Uterus (tissue), 2 donors: Measurements from ENCODE around the gene TGFB1.

Experiments
- POLR2A ChIP-seq, 2 donors: fragments of 450-650 bp; IDR thresholded peaks; one replicate each; pipeline ENCODE4 v1.6.1; 2016; ENCODE audit warnings: antibody characterized with exemption in 2 of 2, mild to moderate bottlenecking in 1 of 2, moderate library complexity in 1 of 2
- TF ChIP-seq, protein P1 (sequence below), 4 experiments: fragments of 200-600 bp in 2 of 4; fragments of 450-650 bp in 2 of 4; sonication (generic) in 2 of 4; IDR thresholded peaks; one replicate each; pipeline ENCODE4 v1.5.1; 2016 to 2019; ENCODE audit warnings: antibody characterized with exemption in 4 of 4, mild to moderate bottlenecking in 2 of 4, moderate library complexity in 1 of 4

DNA sequence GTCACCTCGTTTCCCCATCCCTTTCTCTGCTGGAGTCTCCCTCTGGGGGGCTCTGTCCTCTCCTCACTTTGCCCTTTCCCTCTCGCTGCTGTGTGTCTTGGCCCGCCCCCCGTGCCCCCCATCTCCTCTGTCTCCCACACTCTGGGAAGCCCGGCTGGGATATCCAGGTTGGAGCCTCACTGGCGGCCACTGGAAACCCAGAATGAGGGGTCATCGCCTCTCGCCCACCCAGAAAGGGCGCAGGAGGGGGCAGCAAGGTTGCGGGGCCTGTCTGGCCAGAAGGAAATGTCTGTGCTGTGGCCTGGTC is 28.1 kb downstream of the TGFB1 start:
- TF ChIP-seq, protein P1, sequence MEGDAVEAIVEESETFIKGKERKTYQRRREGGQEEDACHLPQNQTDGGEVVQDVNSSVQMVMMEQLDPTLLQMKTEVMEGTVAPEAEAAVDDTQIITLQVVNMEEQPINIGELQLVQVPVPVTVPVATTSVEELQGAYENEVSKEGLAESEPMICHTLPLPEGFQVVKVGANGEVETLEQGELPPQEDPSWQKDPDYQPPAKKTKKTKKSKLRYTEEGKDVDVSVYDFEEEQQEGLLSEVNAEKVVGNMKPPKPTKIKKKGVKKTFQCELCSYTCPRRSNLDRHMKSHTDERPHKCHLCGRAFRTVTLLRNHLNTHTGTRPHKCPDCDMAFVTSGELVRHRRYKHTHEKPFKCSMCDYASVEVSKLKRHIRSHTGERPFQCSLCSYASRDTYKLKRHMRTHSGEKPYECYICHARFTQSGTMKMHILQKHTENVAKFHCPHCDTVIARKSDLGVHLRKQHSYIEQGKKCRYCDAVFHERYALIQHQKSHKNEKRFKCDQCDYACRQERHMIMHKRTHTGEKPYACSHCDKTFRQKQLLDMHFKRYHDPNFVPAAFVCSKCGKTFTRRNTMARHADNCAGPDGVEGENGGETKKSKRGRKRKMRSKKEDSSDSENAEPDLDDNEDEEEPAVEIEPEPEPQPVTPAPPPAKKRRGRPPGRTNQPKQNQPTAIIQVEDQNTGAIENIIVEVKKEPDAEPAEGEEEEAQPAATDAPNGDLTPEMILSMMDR (IDR thresholded peaks at IDR 0.05): no peak
- TF ChIP-seq POLR2A (IDR thresholded peaks at IDR 0.05): no peak
